Measurements from ENCODE around the gene GRIK5. TPM values are rescaled to one million over a fixed set of nuclear protein-coding genes. Genes with fewer than 3 reads are reported as not detected.

GRIK5 gene
- total RNA-seq, 4 donors from 2014 or later: 1.6 to 13.1 (median 3.6) TPM

DNA sequence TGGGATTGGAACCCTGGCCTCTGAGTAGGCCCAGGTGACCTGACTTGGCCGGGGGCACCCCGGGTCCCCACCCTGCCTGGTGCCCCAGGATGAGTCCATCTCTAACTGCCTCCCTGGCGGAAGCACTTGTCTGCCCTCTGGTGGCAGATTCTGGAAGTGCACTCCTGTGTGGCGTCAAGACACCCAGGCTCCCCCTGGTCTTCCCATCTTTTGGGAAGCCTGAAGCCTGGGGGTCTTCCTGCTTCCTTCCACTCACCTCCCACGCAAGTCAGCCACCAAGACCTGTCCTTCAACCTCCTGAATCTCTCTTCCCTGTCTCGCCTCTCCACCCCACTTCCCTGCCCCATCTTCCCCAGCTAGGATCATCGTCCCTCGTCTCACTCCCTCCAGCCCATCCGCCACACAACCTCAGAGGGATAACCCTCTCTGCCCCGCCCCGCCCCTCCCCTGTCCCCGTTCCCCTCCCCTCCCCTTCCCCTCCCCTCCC lies 118.3 kb downstream of the GRIK5 start:
- Histone ChIP-seq H3K4me3 (no peak overlapping the region), H3K4me1 (peaks cover 0 to 10% (median 5%) of the 10 kb centered on the region in 4 donors), H3K27ac (no peak overlapping the region), H3K36me3 (no peaks in the 10 kb centered on the region), H3K27me3 (no peaks in the 10 kb centered on the region), H3K9me3 (no peaks in the 10 kb centered on the region)
- TF ChIP-seq EP300 (IDR thresholded peaks at IDR 0.05; ENCODE audit: low read depth) (no peak), POLR2AphosphoS5 (IDR thresholded peaks at IDR 0.05) (no peak), POLR2A (IDR thresholded peaks at IDR 0.05) (no peak)
- TF ChIP-seq, protein P1, sequence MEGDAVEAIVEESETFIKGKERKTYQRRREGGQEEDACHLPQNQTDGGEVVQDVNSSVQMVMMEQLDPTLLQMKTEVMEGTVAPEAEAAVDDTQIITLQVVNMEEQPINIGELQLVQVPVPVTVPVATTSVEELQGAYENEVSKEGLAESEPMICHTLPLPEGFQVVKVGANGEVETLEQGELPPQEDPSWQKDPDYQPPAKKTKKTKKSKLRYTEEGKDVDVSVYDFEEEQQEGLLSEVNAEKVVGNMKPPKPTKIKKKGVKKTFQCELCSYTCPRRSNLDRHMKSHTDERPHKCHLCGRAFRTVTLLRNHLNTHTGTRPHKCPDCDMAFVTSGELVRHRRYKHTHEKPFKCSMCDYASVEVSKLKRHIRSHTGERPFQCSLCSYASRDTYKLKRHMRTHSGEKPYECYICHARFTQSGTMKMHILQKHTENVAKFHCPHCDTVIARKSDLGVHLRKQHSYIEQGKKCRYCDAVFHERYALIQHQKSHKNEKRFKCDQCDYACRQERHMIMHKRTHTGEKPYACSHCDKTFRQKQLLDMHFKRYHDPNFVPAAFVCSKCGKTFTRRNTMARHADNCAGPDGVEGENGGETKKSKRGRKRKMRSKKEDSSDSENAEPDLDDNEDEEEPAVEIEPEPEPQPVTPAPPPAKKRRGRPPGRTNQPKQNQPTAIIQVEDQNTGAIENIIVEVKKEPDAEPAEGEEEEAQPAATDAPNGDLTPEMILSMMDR (IDR thresholded peaks at IDR 0.05): peak; percentile 96 to 100 (median 99)
- peak; percentile 89 for DNase-seq
- 5 to 6% methylated on average over 5 to 9 of the region's 12 CpGs for WGBS, 2 donors (ENCODE audit: low coverage in 1 of 2)
- intact Hi-C loops (cut with DNase I; ENCODE audit: low total_unique reads) (no loop called here), in situ Hi-C loops (cut with MboI; ENCODE audit: low pct_ligation_motif_present in 1 of 4, low pct_unique_long_range_greater_than_20kb in 1 of 4, low sequenced_read_pairs in 3 of 4) (loop anchor here in 2 of 4 donors (5.0 to 10.0 kb wide), 2 partner anchors 77 to 79 kb away; partner anchors contain the start of gene CD79A (in 1 of the 2))

Other genes starting within 250 kb of the GRIK5 start
- gene LYPD4, start 225.5 kb downstream of the GRIK5 start, total RNA-seq: not detected
- not detected for gene DMRTC2, start 225.2 kb downstream of the GRIK5 start, total RNA-seq
- gene RPS19, start 210.0 kb downstream of the GRIK5 start, total RNA-seq: 1,000 to 10,000 TPM in 2 of 4 donors, 100 to 1,000 TPM in 2; 595 to 1,336 (median 1,016) TPM
- 10 to 100 TPM in 1 of 4 donors, 1 to 10 TPM in 2, not detected in 1; 2.3 to 33.0 (median 8.2) TPM for gene CD79A, start 192.9 kb downstream of the GRIK5 start, total RNA-seq
- 100 to 1,000 TPM in 2 of 4 donors, 10 to 100 TPM in 2; 64.3 to 215 (median 113) TPM for gene ARHGEF1, start 187.0 kb downstream of the GRIK5 start, total RNA-seq
- 1 to 10 TPM in 2 of 4 donors, under 1 TPM in 2; 0.27 to 1.9 (median 0.95) TPM for gene ERFL, start 141.8 kb downstream of the GRIK5 start, total RNA-seq
- 100 to 1,000 TPM in 3 of 4 donors, 10 to 100 TPM in 1; 75.6 to 235 (median 165) TPM for gene RABAC1, start 110.9 kb downstream of the GRIK5 start, total RNA-seq
- 1 to 10 TPM in 2 of 4 donors, under 1 TPM in 1, not detected in 1; 0.20 to 1.1 (median 1.1) TPM for gene ATP1A3, start 76.0 kb downstream of the GRIK5 start, total RNA-seq
- 10 to 100 TPM in 3 of 4 donors, 1 to 10 TPM in 1; 8.0 to 18.7 (median 16.5) TPM for gene ZNF574, start 6.0 kb upstream of the GRIK5 start, total RNA-seq
- 1 to 10 TPM in 3 of 4 donors, under 1 TPM in 1; 0.96 to 7.1 (median 3.4) TPM for gene POU2F2, start 62.2 kb upstream of the GRIK5 start, total RNA-seq
- gene DEDD2, start 147.5 kb upstream of the GRIK5 start, total RNA-seq: 10 to 100 TPM; 52.2 to 90.8 (median 63.0) TPM
- gene ZNF526, start 150.1 kb upstream of the GRIK5 start, total RNA-seq: 10 to 100 TPM in 1 of 4 donors, 1 to 10 TPM in 3; 6.4 to 19.5 (median 6.8) TPM
- gene GSK3A, start 172.4 kb upstream of the GRIK5 start, total RNA-seq: 10 to 100 TPM; 10.7 to 46.4 (median 31.0) TPM
- gene ERF, start 184.9 kb upstream of the GRIK5 start, total RNA-seq: 10 to 100 TPM; 20.9 to 67.3 (median 30.5) TPM
- gene CIC, start 199.0 kb upstream of the GRIK5 start, total RNA-seq: 10 to 100 TPM; 35.1 to 96.5 (median 43.6) TPM
- under 1 TPM in 2 of 4 donors, not detected in 2; 0.41 to 0.79 TPM for gene PRR19, start 231.9 kb upstream of the GRIK5 start, total RNA-seq
- 10 to 100 TPM in 3 of 4 donors, not detected in 1; 16.7 to 35.2 (median 24.4) TPM for gene PAFAH1B3, start 232.4 kb upstream of the GRIK5 start, total RNA-seq
- gene TMEM145, start 243.1 kb upstream of the GRIK5 start, total RNA-seq: not detected